Chondrocyte (in vitro differentiated cells): Measurements from ENCODE around the gene CACNG4. TPM values are rescaled to one million over a fixed set of nuclear protein-coding genes. Genes with fewer than 3 reads are reported as not detected.

ENCODE experiments used
- DNase-seq: peaks from one replicate; pipeline ENCODE4 v3.0.0; 2021; ENCODE audit warnings: mixed read lengths, low spot score
- H3K27ac Mint-ChIP-seq: one replicate; pipeline ENCODE4 v1.8.0; 2021; ENCODE audit warnings: mild to moderate bottlenecking, moderate library complexity, mixed read lengths; ENCODE audit not compliant: unreplicated experiment
- H3K27me3 Mint-ChIP-seq: 2 replicates; pipeline ENCODE4 v1.8.0; 2021; ENCODE audit warnings: low read depth, mixed read lengths
- H3K36me3 Mint-ChIP-seq: 2 replicates; pipeline ENCODE4 v1.8.0; 2021; ENCODE audit warnings: low read depth, mixed read lengths
- H3K4me1 Mint-ChIP-seq: 2 replicates; pipeline ENCODE4 v1.8.0; 2021; ENCODE audit warnings: low read depth, mild to moderate bottlenecking, mixed read lengths
- H3K4me3 Mint-ChIP-seq: one replicate; pipeline ENCODE4 v1.8.0; 2021; ENCODE audit warnings: mild to moderate bottlenecking, moderate library complexity, mixed read lengths; ENCODE audit not compliant: unreplicated experiment
- H3K9me3 Mint-ChIP-seq: 2 replicates; pipeline ENCODE4 v1.8.0; 2021; ENCODE audit warnings: low read depth, mixed read lengths
- total RNA-seq: library from RNA; stranded (reverse); gene quantifications from 3 replicates; pipeline ENCODE4 v1.2.1, GENCODE V29; 2021
- TF ChIP-seq, protein P1 (sequence below): fragments of 200-600 bp; sonication (generic); IDR thresholded peaks from 2 replicates; pipeline ENCODE4 v1.5.0; 2021; ENCODE audit warnings: antibody characterized with exemption, mild to moderate bottlenecking, moderate library complexity

CACNG4 gene
- total RNA-seq, 1 donor from 2014 or later: 2.9 TPM

DNA sequence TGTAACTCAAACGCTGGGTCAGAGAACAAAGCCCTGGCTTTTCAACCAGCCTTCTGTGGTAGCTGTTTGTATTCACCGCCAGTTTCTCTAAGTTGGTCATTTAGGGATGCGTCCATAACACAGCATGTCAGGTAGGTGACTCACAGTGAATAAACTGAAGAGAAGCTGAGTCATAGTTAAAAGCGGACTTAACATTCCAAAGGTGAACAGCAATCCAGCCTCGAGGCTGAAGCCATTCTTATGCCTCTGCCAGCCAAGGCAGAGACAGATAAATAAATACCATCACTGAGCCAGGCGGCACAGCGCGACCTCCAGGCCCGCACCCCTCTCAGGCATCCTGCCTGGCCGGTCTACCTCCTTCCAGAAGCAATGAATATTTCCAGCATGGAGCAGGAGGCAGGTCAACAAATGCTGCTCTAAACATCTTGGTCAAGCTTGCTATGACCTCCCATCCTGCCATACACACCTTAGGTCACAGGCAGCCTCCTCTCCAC, 12.4 kb upstream of the CACNG4 start:
- peaks cover 6% of the 10 kb centered on the region for H3K36me3 Mint-ChIP-seq
- no peak overlapping the region for H3K4me3 Mint-ChIP-seq
- peaks cover 14% of the 10 kb centered on the region for H3K9me3 Mint-ChIP-seq
- H3K27ac Mint-ChIP-seq: peak overlapping the region; percentile 87
- H3K4me1 Mint-ChIP-seq: peaks cover 16% of the 10 kb centered on the region
- H3K27me3 Mint-ChIP-seq: no peaks in the 10 kb centered on the region
- TF ChIP-seq, protein P1, sequence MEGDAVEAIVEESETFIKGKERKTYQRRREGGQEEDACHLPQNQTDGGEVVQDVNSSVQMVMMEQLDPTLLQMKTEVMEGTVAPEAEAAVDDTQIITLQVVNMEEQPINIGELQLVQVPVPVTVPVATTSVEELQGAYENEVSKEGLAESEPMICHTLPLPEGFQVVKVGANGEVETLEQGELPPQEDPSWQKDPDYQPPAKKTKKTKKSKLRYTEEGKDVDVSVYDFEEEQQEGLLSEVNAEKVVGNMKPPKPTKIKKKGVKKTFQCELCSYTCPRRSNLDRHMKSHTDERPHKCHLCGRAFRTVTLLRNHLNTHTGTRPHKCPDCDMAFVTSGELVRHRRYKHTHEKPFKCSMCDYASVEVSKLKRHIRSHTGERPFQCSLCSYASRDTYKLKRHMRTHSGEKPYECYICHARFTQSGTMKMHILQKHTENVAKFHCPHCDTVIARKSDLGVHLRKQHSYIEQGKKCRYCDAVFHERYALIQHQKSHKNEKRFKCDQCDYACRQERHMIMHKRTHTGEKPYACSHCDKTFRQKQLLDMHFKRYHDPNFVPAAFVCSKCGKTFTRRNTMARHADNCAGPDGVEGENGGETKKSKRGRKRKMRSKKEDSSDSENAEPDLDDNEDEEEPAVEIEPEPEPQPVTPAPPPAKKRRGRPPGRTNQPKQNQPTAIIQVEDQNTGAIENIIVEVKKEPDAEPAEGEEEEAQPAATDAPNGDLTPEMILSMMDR: no peak
- no peak for DNase-seq

DNA sequence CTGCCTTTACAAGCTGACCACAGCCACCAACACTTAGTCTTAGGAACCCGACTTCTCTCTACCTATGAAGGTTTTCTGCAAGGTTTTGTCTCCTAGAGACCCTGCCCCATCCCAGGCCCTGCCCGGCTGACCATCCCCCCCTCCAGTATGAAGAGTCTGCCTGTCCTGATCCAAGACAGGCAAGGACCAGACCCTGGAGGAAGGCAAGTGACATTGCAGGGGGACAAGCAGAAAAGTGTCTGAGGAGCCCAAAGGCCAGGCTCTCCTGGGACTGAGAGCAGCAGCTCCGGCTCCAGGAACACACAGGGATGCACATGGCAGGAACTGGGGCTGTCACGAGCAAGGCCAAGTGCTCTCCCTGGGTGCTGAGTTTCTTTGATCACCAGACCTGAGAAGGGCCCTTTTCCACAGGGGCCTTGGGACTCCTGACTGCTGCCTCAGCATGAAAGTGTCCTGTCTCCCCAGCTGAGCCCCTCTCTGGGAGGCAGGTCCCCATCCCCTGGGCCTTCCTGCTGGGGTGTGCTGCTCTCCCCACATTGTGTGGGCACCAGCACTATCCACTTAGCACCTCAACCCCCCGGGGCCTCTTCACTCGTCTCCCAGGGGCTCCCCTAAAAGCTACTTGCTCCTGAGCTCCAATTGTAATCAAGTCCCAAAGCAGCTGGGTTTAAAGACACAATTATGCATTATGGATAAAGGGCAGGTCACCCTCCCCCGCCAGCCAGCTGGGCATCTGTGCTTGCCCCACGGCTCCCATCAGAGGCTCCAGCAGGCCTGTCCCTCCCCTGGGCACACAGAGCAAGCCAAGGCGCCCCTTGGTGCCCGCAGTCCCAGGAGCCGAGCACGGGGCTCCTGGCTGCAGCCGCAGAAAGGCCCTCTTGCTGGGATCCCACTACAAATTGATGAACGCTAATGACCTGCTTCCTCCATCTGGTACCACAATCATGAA, 11.6 kb upstream of the CACNG4 start:
- no peak overlapping the region for H3K4me3 Mint-ChIP-seq
- peaks cover 6% of the 10 kb centered on the region for H3K36me3 Mint-ChIP-seq
- peak overlapping the region; percentile 87 for H3K27ac Mint-ChIP-seq
- no peak for DNase-seq
- no peaks in the 10 kb centered on the region for H3K27me3 Mint-ChIP-seq
- H3K4me1 Mint-ChIP-seq: peaks cover 18% of the 10 kb centered on the region
- peaks cover 14% of the 10 kb centered on the region for H3K9me3 Mint-ChIP-seq
- TF ChIP-seq, protein P1: peak; percentile 24

- H3K27ac Mint-ChIP-seq: no peak overlapping the region
- TF ChIP-seq, protein P1: no peak
- no peak overlapping the region for H3K4me3 Mint-ChIP-seq
- peaks cover 6% of the 10 kb centered on the region for H3K36me3 Mint-ChIP-seq
- peaks cover 22% of the 10 kb centered on the region for H3K4me1 Mint-ChIP-seq
- H3K9me3 Mint-ChIP-seq: peaks cover 14% of the 10 kb centered on the region
- DNase-seq: no peak
- H3K27me3 Mint-ChIP-seq: no peaks in the 10 kb centered on the region
Measured at GRCh38 chr17:66953630-66954020, 10.9 kb upstream of the CACNG4 start.

- Mint-ChIP-seq H3K27me3 (no peaks in the 10 kb centered on the region), H3K4me3 (no peak overlapping the region), H3K36me3 (peaks cover 6% of the 10 kb centered on the region), H3K4me1 (peaks cover 22% of the 10 kb centered on the region), H3K9me3 (peaks cover 11% of the 10 kb centered on the region), H3K27ac (no peak overlapping the region)
- DNase-seq: no peak
- TF ChIP-seq, protein P1: no peak
Measured at GRCh38 chr17:66954632-66955031, 9.9 kb upstream of the CACNG4 start.

GRCh38 chr17:66955821-66956220, 8.7 kb upstream of the CACNG4 start:
- no peaks in the 10 kb centered on the region for H3K27me3 Mint-ChIP-seq
- H3K4me3 Mint-ChIP-seq: no peak overlapping the region
- no peaks in the 10 kb centered on the region for H3K36me3 Mint-ChIP-seq
- TF ChIP-seq, protein P1: no peak
- no peak for DNase-seq
- no peak overlapping the region for H3K27ac Mint-ChIP-seq
- no peaks in the 10 kb centered on the region for H3K9me3 Mint-ChIP-seq
- peaks cover 22% of the 10 kb centered on the region for H3K4me1 Mint-ChIP-seq
